H54 (cell line): Measurements from ENCODE around the gene IKBKE.

ENCODE experiments used
- DNase-seq: peaks from one replicate; pipeline ENCODE4 v3.0.0; 2011; ENCODE audit warnings: low spot score, mixed read lengths; ENCODE audit not compliant: insufficient read length
- FAIRE-seq: peaks from 3 replicates; lab custom pipeline; 2011; peaks lifted over from hg19 to GRCh38; lab: Jason Lieb, UNC
- POLR2A ChIP-seq: IDR thresholded peaks from 2 replicates; pipeline ENCODE4 v1.6.1; 2011; ENCODE audit warnings: low read depth, mild to moderate bottlenecking, low read length

IKBKE gene

GRCh38 chr1:206512058-206512850 is 42.0 kb downstream of the IKBKE start:
- no peak for DNase-seq
- no peak for TF ChIP-seq POLR2A
- FAIRE-seq = no peak

DNA sequence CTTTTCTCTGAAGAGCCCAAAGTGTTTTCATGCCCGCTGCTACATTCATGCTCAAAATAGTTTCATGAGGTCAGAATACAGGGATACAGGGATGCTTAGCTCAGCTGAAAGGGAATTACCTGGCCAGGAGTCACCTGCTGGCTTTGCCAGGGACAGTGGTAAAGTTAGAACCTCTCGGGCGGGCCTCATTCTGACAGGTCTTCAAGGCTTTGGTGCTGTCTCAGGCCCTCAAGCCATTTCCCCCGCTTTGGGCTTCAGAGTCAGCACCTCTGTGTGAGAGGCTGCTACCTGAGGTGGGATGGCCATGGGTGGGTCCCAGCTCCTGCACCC is 42.5 kb downstream of the IKBKE start:
- TF ChIP-seq POLR2A = no peak
- no peak for FAIRE-seq
- DNase-seq = no peak

- no peak for TF ChIP-seq POLR2A
- no peak for FAIRE-seq
- DNase-seq = peak; percentile 84
Measured at GRCh38 chr1:206513312-206514111, 43.2 kb downstream of the IKBKE start.

- no peak for TF ChIP-seq POLR2A
- no peak for DNase-seq
- no peak for FAIRE-seq
Measured at GRCh38 chr1:206514813-206515387, 44.6 kb downstream of the IKBKE start.

DNA sequence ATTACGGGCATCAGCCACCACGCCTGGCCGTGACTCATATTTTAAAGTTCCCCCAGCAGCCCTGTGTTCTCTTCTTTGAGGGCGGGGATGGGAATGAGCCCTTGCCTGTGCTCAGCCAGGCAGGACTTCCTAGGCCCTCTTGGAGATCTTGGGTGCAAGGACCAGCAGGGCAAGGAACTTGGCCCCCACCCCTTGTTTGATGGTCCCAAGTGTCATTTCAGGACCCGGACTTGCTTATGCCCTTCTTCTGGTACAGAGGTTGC is 46.4 kb downstream of the IKBKE start:
- TF ChIP-seq POLR2A = no peak
- FAIRE-seq (no peak), DNase-seq (no peak)

GRCh38 chr1:206517784-206518183 is 47.5 kb downstream of the IKBKE start:
- no peak for TF ChIP-seq POLR2A
- FAIRE-seq (no peak), DNase-seq (no peak)

DNA sequence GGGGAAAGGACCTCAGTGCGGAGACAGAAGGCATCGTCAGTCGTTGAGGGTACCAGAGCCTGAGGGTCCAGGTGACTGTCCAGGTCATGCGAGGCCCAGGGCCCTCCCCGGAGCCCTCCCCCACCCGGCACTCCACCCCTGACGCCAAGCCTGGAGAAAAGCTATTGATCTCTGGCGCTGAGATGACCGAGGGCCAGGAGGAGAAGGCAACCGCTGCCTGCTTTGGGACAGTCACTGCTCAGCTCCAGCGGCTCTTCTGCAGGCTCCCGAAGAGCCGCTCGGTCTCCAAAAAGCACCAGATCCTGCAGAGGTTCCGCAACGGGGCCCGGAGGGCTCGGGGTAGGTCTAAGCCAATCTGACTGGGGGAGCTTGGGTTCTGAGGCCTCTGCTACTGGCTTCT is 47.9 kb downstream of the IKBKE start:
- no peak for DNase-seq
- TF ChIP-seq POLR2A = no peak
- no peak for FAIRE-seq

DNA sequence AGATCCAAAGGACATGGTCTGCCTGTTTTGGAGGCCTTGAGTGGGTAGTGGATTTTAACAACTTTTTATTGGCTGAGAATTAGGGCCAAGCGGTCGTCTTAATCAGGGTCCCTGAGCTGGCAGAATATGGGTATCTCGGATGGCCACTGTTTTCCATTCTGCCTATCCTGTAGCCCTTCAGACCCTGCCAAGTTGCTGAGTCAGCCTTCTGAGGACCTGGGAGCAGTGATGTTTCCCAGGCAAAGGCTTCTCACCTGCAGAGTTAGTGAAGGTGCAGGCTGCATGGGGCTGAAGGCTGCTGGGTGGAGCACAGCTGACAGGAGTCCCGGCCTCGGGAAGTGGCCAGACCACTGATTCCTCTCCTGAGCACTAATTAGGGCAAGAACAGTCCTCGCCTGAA is 48.5 kb downstream of the IKBKE start:
- no peak for TF ChIP-seq POLR2A
- no peak for DNase-seq
- FAIRE-seq = no peak

GRCh38 chr1:206521127-206521526 is 50.9 kb downstream of the IKBKE start:
- no peak for DNase-seq
- no peak for FAIRE-seq
- TF ChIP-seq POLR2A = no peak

DNA sequence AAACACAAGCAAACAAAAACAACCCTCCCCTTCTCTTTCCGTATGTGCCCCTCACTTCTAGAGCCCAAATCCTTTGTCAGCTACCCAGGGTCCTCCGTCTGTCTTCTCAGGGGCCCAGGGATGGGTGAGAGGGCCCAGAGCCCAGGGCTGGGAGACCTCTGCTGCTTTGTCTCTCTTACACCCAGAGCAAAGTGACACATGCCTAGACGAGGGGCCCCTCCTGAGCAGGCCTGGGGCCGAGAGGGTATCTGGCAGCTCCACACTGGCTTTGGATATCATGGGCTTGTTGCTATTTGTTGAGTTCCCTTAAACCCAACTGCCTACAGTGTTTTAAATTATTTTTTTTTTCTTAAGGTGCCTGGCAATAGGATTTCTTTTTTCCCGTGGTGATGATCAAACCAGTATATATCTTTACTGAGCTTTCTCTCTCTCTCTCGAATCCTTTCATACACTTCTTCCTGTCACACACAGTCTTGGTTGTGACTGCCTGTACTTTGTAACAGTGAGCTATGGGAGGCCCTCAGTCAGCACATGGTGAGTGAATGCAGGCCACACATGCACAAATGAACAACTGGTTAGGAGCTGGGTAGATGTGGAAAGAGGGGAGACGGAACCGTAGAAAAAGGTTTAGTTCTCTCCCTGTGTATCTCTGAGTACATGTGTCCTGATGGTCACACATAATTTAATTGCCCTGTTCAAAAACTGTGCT is 51.6 kb downstream of the IKBKE start:
- DNase-seq = no peak
- no peak for TF ChIP-seq POLR2A
- FAIRE-seq = no peak

GRCh38 chr1:206524739-206525364 is 54.6 kb downstream of the IKBKE start:
- FAIRE-seq (no peak), DNase-seq (no peak)
- TF ChIP-seq POLR2A = no peak

GRCh38 chr1:206526064-206526911 is 56.0 kb downstream of the IKBKE start:
- DNase-seq (no peak), FAIRE-seq (no peak)
- no peak for TF ChIP-seq POLR2A

GRCh38 chr1:206529425-206529824 is 59.1 kb downstream of the IKBKE start:
- FAIRE-seq = no peak
- DNase-seq = no peak
- TF ChIP-seq POLR2A = no peak

DNA sequence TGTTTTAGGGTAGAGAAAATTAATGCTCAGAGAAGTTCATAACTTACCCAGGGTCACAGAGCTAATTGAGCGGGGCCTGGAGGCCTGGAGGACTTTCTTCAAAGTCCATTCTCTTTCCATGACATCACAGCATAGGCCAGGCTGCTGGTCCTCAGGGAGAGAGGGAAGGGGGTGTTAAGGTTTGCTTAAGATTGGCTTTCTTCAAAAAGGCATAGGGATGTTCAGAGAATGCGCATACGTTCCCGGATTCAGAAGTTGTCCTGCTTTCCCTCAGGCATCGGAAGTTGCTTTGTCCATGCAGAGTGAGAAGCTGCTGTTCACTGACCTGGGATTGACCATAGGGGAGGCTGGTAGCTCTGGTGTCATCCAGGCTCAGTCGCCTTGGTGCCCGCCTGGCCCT is 62.1 kb downstream of the IKBKE start:
- TF ChIP-seq POLR2A = no peak
- FAIRE-seq (no peak), DNase-seq (no peak)
